GM21447 (cell line): ENCODE results near the gene MAP3K13.
"Not testable (repeated sequence)": the region's sequence is repeated elsewhere in the genome, so short reads cannot be mapped to it uniquely, and the experiment has no call there.

Experiments used
- ATAC-seq: cut with Tn5 transposase; IDR thresholded peaks from one replicate; pipeline ENCODE4 v1.9.1; 2021; ENCODE audit not compliant: unreplicated experiment

The MAP3K13 gene

DNA sequence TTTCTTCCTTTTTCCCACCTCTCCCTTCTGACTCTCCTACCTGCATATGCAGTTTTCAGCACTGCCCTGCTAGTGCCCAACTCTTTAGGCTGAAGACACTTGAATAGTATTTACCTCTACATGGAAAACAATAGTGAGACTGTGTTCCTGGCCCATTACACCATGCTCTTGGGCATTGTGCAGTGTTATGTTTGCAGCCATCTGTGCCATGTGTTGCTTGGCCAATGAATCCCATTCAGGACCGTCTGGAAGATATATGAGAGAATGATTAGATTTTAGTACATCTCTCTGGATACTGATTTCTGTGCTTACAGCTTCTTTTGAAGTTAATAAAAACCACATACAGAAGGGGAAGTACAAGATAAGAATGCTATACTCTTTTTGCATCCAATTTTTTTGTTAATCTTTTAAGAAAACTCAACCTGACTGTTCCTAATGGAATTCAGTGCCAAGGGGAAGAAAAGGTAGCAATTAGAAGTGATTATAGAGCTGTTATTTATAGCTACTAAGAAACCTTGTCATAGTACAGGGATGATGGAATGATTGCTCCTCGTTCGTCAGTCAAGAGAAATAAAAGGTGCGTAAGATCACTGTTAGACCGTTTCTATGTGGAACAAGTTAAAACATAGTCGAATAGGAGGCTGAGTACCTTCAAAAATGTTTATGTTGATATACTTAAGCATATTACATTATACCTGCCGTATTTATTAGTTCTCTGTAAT lies 77.0 kb downstream of the MAP3K13 start:
- ATAC-seq = no peak

DNA sequence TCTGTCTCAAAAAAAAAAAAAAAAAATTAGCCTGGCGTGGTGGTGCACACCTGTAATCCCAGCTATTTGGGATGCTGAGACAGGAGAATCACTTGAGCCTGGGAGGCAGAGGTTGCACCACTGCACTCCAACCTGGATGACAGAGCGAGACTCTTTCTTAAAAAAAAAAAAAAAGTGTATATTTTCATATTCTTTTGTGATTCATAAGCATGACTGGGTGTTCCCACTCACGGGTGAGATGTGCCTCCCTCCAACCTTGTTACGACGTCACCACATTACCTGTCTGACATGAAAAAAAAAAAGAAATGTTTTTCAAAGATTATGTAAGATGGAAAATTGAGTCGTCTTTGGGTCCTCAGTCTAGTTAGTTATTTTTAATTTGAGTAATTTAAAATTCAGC lies 79.1 kb downstream of the MAP3K13 start:
- no peak for ATAC-seq

DNA sequence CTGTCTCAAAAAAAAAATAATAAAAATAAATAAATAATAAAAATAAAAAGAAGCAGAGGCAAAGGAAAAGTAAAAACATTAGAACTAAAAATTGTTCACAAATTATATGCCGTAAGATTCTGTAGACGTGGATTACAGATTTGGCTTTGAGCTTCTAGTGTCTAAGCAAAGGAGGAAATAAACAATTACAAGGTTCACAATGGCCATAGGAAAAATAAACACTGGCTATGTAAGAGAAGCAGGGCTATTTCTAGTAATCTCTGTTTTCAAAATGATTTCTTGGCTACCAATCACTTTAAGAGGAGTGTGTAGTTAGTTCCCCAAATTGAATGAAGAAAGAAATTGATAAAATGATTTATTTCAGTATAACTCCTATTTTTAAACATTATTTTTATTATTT lies 81.4 kb downstream of the MAP3K13 start:
- ATAC-seq = no peak

DNA sequence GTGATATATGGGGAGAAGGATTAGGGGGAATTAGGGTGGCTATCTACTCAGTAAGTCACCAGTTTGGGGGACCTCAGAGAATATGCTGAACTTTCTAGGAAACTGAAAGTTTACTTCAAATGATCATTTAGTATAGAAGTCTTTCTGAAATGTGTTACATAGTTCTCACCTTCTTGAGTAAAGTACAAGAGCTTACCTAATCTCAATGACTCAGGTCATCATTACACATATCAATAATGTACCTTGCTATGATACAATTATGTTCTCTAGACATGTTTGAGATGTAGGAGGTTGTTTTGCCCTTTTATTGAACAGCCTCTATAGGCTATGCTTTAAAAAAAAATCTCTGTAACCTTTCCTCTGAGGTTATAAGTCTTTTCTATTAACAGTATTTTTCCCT lies 85.2 kb downstream of the MAP3K13 start:
- ATAC-seq = no peak

GRCh38 chr3:185451432-185451831 lies 88.5 kb downstream of the MAP3K13 start:
- ATAC-seq = not testable (repeated sequence)

DNA sequence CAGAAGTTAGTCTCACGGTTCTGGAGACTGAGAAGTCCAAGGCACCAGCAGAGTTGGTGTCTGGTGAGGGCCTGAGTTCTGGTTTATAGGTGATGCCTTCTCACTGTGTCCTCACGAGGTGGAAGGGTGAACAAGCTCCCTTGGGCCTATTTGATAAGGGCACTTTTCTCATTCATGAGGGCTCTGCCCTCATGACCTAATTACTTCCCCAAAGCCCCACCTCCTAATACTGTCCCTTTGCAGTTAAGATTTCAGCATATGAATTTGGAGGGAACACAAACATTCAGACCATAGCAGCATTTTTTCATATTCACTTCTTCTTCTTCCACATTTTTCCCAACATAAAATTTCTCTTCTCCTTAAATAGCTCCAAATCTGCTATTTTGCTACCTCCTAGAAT lies 94.4 kb downstream of the MAP3K13 start:
- no peak for ATAC-seq

DNA sequence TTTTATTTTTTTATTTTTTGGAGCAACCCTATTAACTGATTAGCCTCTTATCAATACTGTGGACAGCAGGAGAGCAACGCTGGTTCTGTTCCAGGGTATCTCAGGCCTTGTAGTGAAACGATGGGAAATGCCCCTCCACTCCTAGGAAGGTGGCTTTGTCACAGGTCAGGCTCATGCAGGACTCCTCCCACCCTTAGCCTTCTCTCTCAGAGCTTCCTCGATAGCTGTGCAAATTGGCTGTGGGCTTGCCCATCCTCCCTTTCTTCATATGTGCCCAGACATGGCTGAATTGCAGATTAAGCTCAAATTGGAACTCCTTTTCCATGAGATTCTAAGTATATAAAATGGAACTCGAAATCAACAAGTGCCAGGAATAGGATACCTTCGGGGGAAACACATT lies 97.4 kb downstream of the MAP3K13 start:
- no peak for ATAC-seq

DNA sequence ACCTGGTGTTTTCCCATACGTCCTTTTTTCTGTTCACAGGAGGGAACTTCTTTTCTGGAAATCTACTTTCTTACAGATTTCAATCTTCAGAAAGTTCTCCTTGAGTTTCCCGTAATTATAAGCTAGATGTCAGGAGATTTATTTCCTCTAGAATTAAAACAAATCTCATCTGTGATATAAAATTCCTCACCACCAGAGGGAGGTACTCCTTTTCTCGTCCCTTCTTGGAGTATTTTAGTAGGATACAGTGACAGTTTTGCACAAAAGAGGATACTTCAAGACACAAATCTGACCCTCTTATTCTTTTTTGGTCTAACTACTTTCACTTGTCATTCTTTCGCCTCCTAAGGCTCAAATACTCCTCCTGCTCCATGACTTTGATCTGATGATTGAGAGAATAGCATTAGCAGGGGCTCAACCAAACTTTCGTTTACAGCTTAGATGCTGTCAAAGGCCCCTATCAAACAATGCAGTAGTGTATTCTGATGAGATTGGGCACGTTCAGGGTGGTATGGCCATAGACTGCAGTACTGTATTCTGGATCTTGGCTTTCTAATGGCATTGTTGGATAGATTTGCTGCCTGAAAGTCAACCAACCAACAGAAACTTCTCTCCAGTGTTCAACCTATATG lies 97.9 kb downstream of the MAP3K13 start:
- no peak for ATAC-seq

DNA sequence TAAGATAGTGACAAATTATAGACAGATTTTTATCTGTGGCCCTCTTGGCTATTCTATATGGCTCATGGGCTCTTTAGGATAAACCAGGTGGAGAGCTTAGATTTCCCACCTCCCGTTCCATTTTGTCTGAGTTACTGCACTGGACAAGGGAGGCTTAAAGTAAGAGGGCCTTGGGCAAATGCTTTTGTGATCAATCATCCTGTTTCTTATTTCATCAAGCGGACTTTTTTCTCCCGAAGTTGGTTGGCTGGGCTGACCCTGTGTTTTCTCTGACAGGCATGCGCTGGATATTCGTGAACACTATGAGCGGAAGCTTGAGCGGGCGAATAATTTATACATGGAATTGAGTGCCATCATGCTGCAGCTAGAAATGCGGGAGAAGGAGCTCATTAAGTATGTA lies 102.5 kb downstream of the MAP3K13 start:
- ATAC-seq = no peak

GRCh38 chr3:185466123-185466522 lies 103.2 kb downstream of the MAP3K13 start:
- ATAC-seq = not testable (repeated sequence)

DNA sequence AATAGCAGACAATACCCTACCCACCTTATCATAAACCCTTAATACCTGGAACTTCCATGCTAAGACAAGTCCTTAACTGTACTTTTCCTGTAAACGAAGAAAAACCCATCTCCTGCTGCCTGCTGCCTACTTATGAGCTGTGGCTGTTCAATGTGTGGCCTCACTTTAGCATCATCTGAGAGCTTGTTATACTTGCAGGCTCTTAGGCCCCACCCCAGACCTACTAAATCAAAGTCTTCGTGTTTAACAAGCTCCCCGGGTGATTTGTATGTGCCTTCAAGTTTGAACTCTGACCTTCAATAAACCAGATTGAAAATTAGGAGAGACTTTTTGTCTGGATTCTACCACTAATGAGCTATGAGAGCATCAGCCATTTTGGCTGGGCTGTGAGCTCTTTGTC lies 106.6 kb downstream of the MAP3K13 start:
- ATAC-seq = no peak

DNA sequence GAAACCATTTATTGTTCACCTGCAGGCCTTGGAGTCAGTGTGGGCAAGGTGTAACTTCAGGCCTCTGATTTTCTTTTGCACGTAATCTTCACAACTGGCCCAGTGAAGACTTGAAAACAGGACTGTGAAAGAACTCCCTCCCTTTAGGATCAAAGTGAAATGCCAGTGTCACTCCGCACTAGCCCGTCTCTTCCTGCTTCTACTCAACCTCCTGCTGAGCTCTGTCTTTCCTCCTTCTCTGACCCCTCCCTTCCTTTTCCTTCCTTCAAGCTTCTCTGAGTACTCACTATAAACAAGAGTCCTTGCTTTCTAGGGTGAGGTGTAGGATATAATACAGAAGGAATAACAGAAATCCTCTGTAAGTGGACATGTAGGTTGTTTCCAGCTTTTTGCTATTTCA lies 107.4 kb downstream of the MAP3K13 start:
- ATAC-seq = no peak

GRCh38 chr3:185473290-185473815 lies 110.4 kb downstream of the MAP3K13 start:
- no peak for ATAC-seq

- not testable (repeated sequence) for ATAC-seq
Observed at GRCh38 chr3:185474922-185475321, 112.0 kb downstream of the MAP3K13 start.

DNA sequence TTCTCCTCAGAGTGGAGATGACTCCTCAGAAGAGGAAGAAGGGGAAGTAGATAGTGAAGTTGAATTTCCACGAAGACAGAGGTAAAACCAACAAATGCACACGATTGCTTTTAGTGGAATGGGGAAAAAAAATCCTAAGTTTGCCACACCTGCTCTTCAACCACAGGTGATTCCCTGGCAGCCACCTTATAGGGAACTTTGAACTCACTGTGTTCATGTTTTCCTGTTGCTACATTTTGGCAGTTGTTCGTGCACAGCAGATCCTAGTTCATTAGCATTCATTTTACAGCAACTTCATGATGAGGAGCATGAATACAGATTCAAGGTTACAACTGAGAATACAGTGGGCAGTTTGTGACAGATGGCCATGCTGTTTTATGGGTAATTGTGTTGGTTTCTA lies 114.4 kb downstream of the MAP3K13 start:
- no peak for ATAC-seq

DNA sequence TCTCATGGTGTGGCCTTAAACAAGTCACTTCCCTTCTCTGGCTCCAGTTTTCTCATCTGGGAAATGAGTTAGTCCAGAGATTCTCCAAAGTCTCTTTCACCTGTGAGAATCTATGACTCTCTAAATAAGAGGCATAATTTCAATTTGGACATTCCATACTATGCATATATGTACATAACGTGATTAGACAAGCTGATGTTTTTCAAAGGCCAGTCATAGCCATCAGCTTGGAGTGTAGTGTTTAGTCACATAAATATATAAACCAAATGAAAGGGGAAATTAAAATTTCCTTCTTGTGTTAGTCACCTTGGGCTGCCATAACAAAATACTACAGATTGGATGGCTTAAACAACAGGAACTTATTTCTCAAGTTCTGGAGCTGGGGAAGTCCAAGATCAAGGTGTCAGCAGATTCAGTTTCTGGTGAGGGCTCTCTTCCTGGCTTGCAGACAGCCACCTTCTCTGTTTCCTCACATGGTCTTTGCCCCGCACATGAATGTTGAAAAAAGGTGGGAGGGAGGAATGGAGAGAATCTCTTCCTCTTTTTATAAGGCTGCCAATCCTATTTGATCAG lies 116.5 kb downstream of the MAP3K13 start:
- ATAC-seq = no peak

DNA sequence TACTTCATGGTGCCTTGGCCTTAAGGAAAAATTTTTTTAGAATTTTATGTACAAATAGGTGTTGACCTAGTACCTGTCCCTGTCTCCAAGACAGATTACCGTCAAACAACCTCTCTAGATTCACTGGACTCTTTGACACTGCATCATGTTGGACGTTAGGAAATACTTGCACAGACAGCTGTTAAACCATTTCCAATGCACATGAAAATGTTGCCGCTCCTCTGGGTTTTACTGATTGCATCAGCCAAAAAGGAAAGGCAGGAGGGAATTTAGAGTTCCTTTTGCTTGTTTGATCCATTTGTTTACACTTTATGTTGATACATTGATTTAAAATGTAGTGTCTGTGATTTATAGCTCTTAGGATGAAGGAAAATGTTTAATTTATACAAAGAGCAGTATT lies 121.4 kb downstream of the MAP3K13 start:
- ATAC-seq = no peak

GRCh38 chr3:185486394-185486793 lies 123.5 kb downstream of the MAP3K13 start:
- no peak for ATAC-seq

DNA sequence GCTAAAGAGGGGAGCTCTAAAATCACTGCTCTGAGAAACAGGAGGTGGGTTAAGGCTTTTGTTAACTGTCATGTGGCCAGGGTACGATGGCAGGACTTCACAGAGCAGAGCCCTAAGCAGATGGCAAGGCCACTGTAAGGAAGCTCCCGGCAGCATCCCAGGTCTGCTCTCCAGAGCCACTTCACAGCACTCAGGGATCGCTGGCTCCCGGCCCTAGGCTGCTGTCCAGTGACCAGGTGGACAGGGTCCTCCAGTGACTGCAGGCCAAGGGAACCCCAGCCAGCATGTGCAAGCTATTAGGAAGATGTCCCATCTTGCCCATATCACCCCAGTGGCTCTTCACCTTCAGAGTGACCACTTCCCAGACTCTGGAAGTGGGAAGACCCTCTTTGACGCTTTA lies 125.5 kb downstream of the MAP3K13 start:
- no peak for ATAC-seq

GRCh38 chr3:185489462-185489861 lies 126.5 kb downstream of the MAP3K13 start:
- ATAC-seq = no peak

- ATAC-seq = no peak
Observed at GRCh38 chr3:185490241-185490640, 127.3 kb downstream of the MAP3K13 start.
